22Rv1 (cell line): Measurements from ENCODE around the gene SLC2A11.

ENCODE experiments used
- ZFX ChIP-seq: fragments of 450-650 bp; IDR thresholded peaks from 2 replicates; pipeline ENCODE4 v1.6.1; 2017; ENCODE audit warnings: antibody characterized with exemption, borderline replicate concordance
- TF ChIP-seq, protein P1 (sequence below): fragments of 450-650 bp; IDR thresholded peaks from 2 replicates; pipeline ENCODE4 v1.5.1; 2017; ENCODE audit warnings: mild to moderate bottlenecking

DNA sequence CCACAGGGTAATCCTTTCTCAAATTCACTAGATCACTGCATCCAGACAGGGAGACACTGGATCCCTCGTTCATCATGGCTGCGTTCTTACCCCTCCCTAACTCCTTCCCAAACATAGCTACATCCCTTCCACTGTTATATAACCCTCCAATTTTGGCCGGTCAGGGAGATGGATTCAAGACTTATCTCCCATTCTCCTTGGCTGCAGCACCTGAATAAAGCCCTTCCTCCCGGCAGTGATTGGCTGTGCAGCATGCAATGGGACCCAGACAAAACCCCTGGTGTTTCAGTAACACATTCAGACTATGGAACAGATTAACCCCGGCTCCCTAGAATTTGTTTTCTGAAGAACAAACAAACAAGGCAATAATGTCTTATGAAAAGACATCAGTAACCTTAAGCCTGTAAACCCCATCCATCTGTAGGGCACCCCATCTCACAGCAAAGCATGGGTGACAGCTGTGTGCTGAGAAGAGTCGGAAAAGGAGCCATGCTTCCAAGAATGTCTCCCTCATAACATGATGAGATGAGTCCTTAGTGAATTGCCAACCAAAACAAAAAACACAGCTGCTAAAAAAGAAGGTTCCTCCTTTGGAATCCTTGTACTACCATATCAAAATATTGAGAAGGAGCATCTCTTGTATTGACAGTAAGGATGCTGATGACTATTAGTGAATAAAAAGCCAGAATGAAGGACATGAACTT is 41.5 kb downstream of the SLC2A11 start:
- TF ChIP-seq, protein P1, sequence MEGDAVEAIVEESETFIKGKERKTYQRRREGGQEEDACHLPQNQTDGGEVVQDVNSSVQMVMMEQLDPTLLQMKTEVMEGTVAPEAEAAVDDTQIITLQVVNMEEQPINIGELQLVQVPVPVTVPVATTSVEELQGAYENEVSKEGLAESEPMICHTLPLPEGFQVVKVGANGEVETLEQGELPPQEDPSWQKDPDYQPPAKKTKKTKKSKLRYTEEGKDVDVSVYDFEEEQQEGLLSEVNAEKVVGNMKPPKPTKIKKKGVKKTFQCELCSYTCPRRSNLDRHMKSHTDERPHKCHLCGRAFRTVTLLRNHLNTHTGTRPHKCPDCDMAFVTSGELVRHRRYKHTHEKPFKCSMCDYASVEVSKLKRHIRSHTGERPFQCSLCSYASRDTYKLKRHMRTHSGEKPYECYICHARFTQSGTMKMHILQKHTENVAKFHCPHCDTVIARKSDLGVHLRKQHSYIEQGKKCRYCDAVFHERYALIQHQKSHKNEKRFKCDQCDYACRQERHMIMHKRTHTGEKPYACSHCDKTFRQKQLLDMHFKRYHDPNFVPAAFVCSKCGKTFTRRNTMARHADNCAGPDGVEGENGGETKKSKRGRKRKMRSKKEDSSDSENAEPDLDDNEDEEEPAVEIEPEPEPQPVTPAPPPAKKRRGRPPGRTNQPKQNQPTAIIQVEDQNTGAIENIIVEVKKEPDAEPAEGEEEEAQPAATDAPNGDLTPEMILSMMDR: no peak
- no peak for TF ChIP-seq ZFX
